T-helper 22 cell (primary cell): ENCODE results near the gene SLC25A21.

Experiments
- DNase-seq: peaks from one replicate; pipeline ENCODE4 v3.0.0-alpha.2; 2020; ENCODE audit warnings: low read depth

SLC25A21 gene

DNA sequence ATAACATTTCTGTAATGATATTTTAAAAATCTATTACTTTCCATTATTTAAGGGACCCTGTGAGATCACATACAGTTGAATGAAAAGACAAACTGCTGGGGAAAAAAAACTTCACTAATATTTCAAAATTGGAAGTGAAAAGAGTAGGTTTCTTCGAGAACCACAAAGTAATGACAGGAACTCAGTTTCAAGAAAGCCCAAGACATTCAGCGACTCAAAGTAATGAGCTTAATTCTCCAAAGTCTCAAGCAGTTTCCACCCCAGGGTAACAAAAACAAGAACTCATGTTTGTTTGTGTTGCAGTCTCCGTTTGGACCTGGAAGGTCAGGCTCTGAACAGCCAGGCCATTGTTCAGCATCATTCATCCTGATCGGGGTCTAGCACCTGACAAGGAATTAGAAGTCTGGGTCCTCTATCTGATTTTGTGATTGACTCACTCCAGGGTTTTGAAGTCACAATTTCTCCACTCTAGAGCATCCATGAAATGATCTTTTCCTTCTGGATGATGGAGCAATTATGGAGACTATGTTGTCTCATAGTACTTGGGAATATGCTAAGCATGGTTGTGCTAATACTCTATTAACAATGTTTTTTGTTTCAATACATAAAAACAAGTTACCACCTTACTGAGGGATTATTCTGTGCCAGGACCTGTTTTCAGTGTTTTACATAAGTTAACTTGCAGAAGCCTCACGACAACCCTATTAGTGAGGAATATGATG lies 126.9 kb downstream of the SLC25A21 start:
- DNase-seq, result no peak

DNA sequence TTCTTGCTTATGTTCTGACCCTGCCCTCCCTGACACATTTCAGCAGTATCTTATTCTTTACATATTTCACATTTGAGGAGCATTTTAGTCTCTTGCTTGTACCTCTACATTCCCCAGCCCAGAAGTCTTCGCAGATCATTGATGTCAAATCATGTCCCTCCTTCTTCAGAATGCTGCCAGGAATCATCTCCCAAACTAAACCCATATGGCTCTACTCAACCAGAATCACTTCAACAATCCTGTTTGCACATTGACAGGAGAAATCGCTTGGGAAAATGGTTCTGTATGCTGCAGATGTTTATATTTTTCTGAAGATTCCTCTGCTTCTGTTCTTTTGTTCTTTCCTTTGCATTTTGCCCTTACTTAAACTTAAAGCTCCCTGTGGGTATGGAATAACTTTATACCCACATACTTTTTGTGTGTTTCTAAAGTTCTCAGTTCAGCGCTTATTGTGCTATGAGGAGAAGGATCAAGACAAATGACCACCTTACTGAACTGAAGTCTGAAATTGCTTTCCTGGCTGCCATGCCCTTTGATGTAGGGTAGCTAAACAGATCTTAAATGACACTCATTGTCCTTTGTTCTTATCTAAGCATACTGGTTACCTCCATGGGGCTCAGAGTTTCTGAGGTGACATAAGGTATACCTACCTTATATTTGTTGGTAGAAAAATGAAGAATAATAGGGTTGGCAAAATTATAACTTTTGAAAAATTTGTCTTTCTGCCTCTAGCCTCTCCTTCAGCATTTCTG lies 134.6 kb downstream of the SLC25A21 start:
- no peak for DNase-seq

DNA sequence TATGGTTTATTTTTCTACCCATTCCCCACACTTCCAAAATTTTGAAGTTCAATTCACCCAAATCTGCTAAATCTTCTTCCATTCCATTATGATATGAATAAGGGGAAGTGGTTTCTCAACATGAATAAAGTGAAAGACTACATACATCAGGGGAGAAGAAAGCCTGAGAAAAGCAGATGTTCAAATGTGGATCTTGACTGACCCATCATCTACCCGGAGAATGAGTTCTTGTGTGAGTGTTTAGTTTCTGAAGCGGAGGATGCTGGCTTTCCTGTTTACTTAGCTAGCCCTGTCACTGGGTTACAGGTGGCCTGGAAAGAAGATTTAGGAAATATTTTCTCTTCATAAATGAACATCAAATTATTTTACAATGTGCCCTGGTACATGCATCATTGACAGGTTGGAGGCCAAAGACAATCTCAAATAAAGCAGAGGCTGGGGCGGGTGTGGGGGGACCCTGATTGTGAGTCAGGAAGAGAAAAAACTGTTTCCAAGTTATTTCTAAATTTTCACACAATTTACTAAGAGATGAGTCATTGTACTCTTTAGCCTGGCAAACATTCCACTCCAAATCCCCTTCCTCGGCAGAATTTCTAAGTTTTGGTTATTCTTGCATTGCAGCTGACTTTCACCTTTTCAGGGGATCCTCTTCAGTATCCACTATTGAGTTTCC lies 135.6 kb downstream of the SLC25A21 start:
- DNase-seq, result no peak

DNA sequence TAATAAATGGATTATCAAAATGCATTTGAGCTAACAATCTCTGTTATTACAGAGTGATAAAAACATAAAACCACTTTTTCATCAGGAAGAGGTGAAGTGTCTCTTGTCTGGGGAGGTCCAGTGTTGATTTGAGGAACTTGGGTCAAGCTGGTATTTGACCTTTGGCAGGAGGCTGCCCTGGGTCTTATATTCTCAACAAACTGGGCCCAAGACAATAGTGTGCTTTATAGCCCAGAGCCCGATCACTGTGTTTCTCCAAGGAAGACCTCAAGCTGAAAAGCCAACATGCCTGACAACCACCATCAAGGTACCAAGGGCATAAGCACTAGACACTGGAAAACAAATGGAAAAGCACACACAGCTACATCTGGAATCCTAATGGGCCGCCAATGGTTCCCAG lies 137.0 kb downstream of the SLC25A21 start:
- DNase-seq, result no peak

DNA sequence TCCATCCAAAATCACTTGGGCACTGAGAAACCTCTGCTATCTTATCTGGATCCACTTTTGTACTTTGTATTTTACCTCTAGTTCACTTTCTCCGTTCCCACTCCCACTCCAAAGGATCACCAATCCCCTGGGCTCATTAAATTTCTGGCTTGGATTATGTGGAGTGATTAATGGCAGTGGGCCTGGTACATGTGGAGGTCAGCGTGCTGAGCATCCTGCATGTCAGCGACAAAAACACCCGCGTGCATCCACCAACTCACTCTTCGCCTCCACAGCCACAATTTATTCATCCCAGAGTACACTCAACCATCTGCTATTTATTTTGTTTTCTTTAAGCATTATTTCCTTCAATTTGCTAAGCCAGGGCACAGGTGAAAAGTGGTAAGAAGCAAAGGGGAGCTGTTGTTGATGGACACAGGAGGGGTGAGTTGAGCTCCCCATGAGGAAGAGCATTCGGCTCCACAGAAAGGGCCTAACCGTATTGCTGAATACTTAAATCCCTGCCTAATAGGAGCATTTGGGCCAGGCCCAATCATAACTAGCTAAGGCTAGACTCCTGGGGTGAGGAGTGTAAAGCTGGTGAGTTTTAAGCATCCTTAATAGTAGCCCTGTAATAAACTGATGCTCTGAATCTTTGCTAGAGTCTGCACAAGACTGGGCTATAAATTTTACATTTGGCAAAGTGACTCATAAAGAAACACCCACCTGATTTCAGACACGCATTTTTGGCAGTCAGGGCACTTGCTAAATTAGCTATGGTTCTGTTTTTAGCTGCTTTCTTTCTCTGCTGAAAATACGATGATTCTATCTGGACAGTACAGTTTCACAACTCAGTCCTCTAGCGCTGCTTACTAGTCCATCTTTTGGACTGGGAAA lies 137.8 kb downstream of the SLC25A21 start:
- no peak for DNase-seq

DNA sequence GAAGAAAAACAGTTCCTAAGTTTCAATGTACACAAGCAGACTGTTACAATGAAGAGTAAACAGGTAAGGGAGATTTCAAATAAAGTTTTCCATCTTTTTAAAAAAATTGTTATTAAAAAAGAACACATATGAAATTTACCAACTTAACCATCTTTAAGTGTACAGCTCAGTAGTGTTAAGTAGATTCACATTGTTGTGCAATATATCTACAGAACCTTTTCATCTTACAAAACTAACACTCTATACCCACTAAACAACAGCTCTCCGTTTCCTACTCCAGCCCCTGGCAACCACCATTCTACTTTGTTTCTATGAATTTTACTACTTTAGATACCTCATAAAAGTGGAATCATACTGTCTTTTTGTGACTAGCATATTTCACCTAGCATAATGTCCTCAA lies 139.5 kb downstream of the SLC25A21 start:
- DNase-seq, result no peak

DNA sequence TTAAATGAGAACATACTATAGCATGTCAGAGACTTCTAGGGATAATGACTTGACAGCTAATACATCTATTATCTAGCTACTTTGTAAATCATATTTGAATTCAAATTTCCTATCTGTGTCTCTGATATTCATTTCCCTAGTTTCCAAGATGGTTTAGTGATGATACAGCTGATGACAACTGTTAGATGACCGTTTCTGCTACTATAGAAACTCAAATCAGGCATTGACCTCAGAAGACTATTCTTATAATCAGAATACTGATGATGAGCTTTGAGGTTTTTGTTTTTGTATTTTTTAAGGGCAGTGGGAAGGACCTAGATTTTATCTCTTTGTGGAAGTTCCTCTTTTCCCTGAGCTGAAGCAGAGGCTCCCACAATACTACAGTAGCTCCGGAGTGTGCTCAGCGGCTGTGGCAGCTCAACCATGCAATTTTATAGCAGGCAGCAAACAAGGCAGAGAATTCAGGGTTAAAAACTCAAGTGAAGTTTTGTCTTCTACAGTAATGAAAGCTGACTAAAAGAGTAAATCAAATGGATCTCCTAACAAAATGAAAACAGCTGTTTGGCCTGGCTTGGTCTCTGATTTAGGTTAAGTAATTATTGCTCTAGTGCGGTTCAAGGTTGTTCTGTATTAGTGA lies 145.1 kb downstream of the SLC25A21 start:
- no peak for DNase-seq

DNA sequence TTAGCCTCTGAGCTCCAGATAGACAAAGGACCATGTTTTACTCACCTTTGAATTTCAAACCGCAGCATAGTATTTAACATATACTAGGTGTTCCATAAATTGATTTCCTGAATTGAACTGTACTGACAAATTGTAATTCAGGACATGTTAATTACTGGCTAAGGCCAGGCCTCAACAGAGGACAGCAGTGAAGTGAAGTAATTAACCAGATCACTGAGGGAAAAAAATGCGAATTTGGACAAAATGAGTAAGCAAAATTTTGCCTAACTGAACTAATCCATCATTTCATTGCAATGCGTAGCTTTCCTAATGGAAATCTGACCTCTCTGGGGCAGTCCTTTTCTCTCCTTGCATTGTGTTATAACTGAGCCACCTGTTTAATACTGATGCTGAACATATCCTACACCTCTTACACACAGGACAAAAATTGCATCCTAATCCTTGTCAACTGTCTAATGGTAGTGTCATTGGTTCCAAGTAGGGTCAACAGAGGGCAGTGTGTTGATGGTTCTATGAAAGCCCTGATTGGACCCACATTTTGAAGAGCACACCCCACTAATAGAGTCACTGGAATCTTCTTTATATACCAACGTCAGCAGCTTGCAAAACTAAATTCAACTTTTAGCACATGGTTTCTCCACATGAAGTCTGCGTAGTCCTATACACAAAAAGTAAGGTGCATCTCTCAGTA lies 148.4 kb downstream of the SLC25A21 start:
- DNase-seq, result no peak

DNA sequence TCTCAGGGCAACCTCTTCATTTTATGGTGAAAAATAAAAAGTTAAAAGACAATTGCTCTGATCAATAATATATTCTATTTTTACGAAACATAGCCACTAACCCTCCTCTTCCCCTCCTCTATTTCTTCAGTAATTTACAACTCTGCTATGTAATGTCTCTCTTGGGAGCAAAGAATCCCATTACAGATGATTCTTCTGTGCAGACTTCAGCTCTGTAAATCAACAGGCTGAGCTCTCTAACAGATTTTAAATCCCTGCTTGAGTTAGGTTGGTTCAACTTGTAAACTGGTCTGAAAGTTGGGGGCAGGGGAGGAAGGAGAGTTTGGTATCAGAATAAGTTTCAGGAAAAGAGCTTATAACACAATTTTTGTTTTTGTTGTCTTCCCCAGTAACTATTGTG lies 151.0 kb downstream of the SLC25A21 start:
- no peak for DNase-seq

DNA sequence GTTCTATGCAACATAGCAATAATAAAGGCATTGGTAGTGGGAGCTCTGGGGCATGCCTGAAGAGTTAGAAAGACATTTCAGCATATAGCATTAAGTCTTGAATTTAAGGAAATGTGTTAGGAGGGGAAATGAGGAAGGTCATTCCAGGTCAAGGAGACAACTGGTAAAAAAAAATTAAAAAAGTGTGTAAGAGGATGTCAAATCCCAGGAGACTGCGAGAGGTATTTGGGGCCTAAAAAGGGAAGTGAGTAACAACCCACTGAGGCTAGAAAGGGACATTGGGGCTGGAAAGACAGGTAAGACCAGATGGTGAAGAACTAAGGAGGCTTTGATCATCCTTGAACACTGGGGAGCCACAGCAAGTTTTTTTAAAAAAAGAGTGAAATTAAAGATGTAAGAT lies 152.9 kb downstream of the SLC25A21 start:
- DNase-seq, result no peak

DNA sequence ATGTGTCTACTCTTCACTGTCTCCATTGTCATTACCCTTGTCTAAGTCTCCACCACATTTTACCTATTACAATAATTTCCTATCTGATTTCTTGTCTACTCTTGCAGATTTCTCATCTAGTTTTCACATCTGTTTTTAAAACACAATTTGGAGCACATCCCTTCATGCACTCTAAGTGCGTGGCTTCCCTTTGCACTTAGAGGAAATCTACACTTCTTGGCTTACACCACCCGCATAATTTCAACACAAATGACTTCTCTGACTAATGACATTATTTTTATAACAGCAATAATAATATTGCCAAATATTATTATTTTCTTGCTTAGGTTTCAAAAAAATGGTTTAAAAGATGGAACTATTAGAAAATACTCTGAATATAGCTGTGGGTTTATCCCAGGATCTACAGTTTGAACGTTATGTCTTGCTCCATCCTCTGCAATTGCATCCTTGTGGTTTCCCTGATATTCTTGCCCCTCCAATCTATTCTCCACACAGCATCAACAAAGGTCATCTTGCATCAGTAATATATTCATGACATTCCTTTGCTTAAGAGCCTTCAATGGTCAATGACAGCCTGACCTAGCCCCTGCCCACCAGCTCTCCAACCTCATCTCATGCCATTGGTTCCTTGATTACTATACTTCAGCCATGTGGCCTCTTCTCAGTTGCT lies 153.7 kb downstream of the SLC25A21 start:
- DNase-seq, result no peak

DNA sequence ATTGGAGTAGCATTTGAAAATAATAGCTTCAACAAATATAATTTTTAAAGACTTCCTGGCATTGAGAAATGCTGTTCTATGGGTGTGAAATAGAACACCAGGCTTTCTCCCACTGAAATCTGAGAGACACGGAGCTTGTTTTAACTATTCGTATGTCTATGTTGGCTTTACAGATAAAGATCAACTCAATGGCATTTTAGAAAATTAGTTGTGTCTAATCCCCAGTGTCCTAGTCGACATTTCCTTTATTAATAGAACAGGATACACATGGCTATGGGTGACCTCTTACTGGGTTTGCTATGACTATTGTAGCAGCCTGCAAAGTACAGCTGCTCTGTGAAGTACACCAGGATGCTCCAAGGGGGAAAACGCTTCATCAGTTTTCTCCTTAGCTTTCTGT lies 159.3 kb downstream of the SLC25A21 start:
- no peak for DNase-seq

DNA sequence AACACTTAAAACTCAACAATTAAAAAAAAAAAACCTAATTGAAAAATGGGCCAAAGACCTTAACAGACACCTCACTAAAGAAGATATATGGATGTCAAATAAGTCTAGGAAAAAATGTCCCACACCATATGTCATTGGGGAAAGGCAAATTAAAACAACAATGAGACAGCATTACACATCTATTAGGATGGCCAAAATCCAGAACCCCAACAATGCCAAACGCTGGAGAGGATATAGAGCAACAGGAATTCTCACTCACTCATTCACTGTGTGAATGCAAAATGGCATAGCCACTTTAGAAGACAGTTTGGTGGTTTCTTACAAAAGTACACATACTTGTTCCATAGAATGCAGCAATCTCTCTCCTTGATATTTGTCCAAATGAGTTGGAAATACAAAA lies 173.7 kb downstream of the SLC25A21 start:
- no peak for DNase-seq

DNA sequence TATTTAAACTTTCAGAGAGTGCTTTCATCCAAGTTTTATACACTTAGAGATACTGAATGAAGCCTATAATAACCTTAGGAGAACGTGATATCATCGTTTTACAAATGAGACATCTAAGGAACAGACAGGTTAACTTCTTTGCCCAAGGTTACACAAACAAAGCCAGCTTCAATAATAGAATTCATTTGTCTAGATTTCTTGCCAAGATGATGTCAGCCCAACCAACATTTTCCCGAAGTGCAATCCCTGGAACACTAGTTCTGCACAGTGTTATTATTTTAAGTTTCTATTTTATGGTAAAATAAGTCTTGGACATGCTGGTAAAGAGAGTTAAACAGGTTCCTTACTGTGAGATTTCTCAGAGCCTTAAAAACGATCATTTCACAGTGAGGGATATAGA lies 174.6 kb downstream of the SLC25A21 start:
- DNase-seq, result no peak

DNA sequence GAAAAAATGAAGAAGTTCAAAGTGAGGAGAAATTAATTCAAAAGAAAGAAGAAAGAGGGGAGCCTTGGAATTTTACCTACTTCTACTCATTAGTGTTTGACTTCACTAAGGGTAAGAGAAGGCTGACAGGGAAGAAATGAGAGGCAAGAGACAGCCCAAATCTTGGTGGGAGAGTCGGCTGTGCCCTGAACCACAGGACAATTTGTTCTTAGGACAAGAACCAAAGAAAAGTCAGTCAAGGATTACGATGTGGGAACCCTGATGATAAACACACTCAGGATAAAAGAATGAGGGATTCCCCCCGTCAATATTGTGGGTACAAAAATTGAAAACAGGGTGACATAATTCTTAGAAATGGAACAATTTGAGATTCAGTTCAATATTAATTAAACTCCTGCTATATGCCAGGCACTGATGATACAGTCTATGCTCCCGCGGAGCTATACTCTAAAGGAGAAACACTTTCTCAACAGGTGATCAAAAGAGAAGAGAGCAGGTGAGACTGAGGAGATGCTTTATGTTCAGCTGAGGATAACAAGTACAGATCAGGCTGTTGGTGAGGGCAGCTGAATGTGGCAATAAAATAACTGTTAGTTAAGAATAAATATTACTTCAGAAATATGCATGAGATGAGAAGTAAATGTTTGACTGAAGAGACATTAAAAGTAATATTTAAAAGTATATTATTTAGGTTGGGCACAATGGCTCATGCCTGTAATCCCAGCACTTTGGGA lies 175.4 kb downstream of the SLC25A21 start:
- no peak for DNase-seq

DNA sequence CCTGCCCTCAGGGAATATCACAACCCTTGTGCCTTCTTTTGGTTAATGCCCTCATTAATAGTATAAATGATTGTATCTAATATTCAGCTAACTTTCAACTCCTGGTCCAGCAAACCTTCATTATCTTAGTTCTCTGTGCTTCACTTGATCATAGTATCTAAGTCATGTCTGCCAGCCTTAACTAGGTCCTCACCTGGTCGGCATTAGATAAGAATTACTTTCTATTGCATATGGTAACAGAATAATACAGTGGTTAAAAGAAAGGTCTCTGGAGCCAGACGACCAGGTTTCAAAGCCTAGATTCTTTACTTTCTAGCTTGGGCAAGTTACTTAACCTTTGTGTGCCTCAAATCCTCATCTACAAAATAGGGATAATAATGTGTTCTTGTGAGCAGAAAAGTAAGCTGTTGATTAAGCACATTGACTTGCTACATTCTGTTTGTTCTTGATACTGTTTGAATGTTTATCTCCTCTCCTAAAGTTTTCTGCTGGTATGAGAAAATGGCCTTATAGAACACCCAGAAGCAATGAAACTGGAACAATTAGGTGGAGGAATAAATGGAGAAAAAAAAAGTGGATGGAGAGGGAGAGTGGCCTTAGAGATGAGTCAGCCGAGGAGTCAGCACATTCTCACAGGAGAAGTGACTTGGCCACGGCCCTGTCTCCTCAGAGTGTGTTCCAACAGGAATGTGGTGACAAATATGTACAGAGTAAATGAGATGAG lies 176.1 kb downstream of the SLC25A21 start:
- DNase-seq, result no peak

DNA sequence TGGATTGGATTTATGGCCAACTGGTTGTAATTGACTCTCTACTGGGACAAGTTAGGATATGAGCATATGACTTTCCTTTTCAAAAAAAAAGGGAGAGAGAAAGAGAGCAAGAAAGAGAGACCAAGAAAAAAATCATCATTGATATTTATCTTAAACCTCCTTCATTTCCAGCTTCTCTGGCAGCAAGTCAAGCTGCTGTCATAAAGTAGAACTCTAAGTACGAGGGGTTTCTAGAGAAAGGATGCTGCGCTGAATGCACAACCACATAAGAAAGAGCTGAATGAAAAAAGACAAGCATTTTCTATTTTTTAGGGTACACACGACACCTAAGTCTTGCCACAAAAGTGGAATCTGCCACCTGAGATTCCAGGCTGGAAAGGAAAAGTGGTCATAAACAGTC lies 182.6 kb downstream of the SLC25A21 start:
- no peak for DNase-seq

DNA sequence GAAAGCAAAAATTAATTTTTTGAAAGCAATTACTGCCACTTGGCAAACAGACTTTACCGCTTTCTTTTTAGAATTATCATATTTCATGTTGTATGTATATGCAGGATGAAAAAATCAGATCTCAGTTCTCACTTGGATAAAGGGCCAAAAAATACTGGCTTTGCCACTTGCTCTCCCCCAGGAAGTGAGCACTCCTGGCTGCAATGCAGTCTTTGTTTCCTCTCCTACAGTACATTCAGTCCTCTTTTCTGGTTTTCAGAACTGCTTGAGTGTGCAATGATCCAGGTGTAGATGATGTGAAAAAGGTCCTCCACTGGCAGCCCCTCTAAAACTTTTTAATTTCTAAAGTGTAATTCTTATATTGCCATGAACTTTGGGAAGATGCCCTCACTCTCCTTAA lies 183.4 kb downstream of the SLC25A21 start:
- DNase-seq, result no peak

DNA sequence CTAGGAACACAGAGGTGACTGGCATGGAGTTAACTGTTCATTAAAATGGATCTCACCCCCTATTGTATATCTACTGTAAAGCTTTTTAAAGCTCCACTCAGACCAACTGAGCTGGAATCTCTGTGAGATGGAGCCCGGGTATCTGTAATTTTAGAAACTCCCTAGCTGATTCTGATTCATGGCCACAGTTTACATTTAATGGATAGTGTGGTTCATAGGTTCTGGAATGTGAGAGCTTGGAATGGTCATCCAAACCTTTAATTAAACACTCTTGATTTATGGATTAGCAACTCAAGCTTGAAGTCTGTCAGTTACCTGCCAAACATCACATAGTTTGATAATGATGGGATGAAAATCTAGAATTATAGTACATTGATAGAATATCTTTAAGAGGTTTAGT lies 183.8 kb downstream of the SLC25A21 start:
- DNase-seq, result no peak
